Islet of Langerhans (tissue), 1 donor: ENCODE results near the gene RNF7.
"Not testable (repeated sequence)": the region's sequence is repeated elsewhere in the genome, so short reads cannot be mapped to it uniquely, and the experiment has no call there.

Experiments used
- FAIRE-seq: peaks from one replicate; lab custom pipeline; 2011; peaks lifted over from hg19 to GRCh38; lab: Jason Lieb, UNC

RNF7 gene

GRCh38 chr3:141738022-141738890 is at the start of gene RNF7:
TSS of gene RNF7 (plus strand) at chr3:141738298. CDS start at chr3:141738342, 44 bp downstream.
- FAIRE-seq = no peak

- no peak for FAIRE-seq
Observed at GRCh38 chr3:141690431-141691072, 47.5 kb upstream of the RNF7 start.

GRCh38 chr3:141691471-141691870 is 46.6 kb upstream of the RNF7 start:
- FAIRE-seq = not testable (repeated sequence)

GRCh38 chr3:141692973-141693372 is 45.1 kb upstream of the RNF7 start:
- FAIRE-seq = not testable (repeated sequence)

- no peak for FAIRE-seq
Observed at GRCh38 chr3:141699324-141699723, 38.8 kb upstream of the RNF7 start.

- no peak for FAIRE-seq
Observed at GRCh38 chr3:141699897-141700296, 38.2 kb upstream of the RNF7 start.

- not testable (repeated sequence) for FAIRE-seq
Observed at GRCh38 chr3:141703367-141703766, 34.7 kb upstream of the RNF7 start.

- no peak for FAIRE-seq
Observed at GRCh38 chr3:141707741-141708203, 30.3 kb upstream of the RNF7 start.

- FAIRE-seq = no peak
Observed at GRCh38 chr3:141708367-141708766, 29.7 kb upstream of the RNF7 start.

GRCh38 chr3:141709126-141709770 is 28.9 kb upstream of the RNF7 start:
- FAIRE-seq = no peak

GRCh38 chr3:141710121-141710520 is 28.0 kb upstream of the RNF7 start:
- no peak for FAIRE-seq

GRCh38 chr3:141710888-141711616 is 27.0 kb upstream of the RNF7 start:
- no peak for FAIRE-seq

- FAIRE-seq = no peak
Observed at GRCh38 chr3:141714671-141715070, 23.4 kb upstream of the RNF7 start.

GRCh38 chr3:141722081-141722480 is 16.0 kb upstream of the RNF7 start:
- no peak for FAIRE-seq

- FAIRE-seq = no peak
Observed at GRCh38 chr3:141722648-141723047, 15.4 kb upstream of the RNF7 start.

- no peak for FAIRE-seq
Observed at GRCh38 chr3:141723255-141723654, 14.8 kb upstream of the RNF7 start.

GRCh38 chr3:141724186-141724585 is 13.9 kb upstream of the RNF7 start:
- no peak for FAIRE-seq

GRCh38 chr3:141725036-141725435 is 13.1 kb upstream of the RNF7 start:
- no peak for FAIRE-seq

GRCh38 chr3:141726483-141726882 is 11.6 kb upstream of the RNF7 start:
- FAIRE-seq = no peak

GRCh38 chr3:141728355-141728892 is 9.7 kb upstream of the RNF7 start:
- no peak for FAIRE-seq

- FAIRE-seq = no peak
Observed at GRCh38 chr3:141729240-141729639, 8.9 kb upstream of the RNF7 start.

- no peak for FAIRE-seq
Observed at GRCh38 chr3:141735176-141735575, 2.9 kb upstream of the RNF7 start.
